HUES48 (cell line): ENCODE results near the gene UBE3A.
"Not testable (repeated sequence)": the region's sequence is repeated elsewhere in the genome, so short reads cannot be mapped to it uniquely, and the experiment has no call there.

ENCODE experiments used
- H3K27ac ChIP-seq: one replicate; pipeline ENCODE4 v1.7.0; 2013; ENCODE audit warnings: low read depth, low read length, inconsistent platforms
- H3K27me3 ChIP-seq: 2 replicates; pipeline ENCODE4 v1.6.1; 2013; ENCODE audit warnings: mild to moderate bottlenecking, low read length; ENCODE audit not compliant: control insufficient read depth, insufficient read depth
- H3K36me3 ChIP-seq: 2 replicates; pipeline ENCODE4 v1.6.1; 2013; ENCODE audit warnings: low read length; ENCODE audit not compliant: control insufficient read depth, insufficient read depth
- H3K4me1 ChIP-seq: 2 replicates; pipeline ENCODE4 v1.6.1; 2013; ENCODE audit warnings: mild to moderate bottlenecking, low read length; ENCODE audit not compliant: control insufficient read depth, insufficient read depth
- H3K4me3 ChIP-seq: 2 replicates; pipeline ENCODE4 v1.5.1; 2013; ENCODE audit warnings: mild to moderate bottlenecking, low read depth, low read length
- H3K9ac ChIP-seq: 2 replicates; pipeline ENCODE4 v1.6.1; 2013; ENCODE audit warnings: mild to moderate bottlenecking, low read depth, low read length, moderate library complexity
- H3K9me3 ChIP-seq: 2 replicates; pipeline ENCODE4 v1.6.1; 2013; ENCODE audit warnings: low read length; ENCODE audit not compliant: control insufficient read depth, insufficient read depth

UBE3A gene

DNA sequence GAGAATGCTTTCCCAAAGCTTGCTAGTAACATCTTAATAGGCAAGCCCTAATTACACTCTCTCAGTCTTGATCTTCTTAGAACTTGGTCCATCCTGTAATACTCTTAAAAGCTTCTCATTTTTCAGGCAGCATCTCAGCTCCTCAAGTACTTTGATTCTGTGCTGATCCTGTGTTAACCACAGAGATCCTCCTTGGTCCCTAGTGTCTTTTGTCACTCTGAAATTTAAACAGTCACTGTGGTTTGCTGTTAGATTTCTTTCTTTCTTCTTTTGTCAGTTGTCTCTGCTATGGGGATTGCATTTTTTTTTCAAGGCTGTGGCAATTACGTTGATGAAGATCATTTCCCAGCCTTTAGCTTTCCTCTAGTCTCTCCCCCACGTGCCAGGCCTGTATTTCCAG lies 26.0 kb upstream of the UBE3A start:
- Histone ChIP-seq H3K36me3 (no peaks in the 10 kb centered on the region), H3K4me1 (no peaks in the 10 kb centered on the region), H3K9me3 (no peaks in the 10 kb centered on the region), H3K4me3 (no peak overlapping the region), H3K27me3 (no peaks in the 10 kb centered on the region), H3K9ac (no peak overlapping the region), H3K27ac (no peak overlapping the region)

DNA sequence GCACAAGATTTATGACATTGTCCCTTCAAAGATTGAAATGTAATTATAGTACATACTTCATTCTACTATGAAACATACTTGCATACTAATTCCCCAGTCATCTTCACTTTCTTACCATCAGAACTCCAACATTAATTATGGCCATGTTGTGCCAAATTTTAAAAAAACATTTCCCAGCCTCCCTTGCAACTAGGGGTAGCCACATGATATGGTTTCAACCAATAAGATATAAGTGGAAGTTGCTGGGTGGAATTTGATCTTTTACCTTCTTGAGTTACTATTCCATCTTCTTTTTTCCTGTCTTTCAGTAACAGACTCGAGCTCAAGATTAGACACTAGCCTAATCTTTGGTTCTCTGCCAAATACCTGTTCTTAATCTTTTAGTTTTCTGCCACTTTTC lies 25.6 kb upstream of the UBE3A start:
- H3K27ac ChIP-seq: no peak overlapping the region
- H3K4me3 ChIP-seq: no peak overlapping the region
- no peak overlapping the region for H3K9ac ChIP-seq
- no peaks in the 10 kb centered on the region for H3K36me3 ChIP-seq
- no peaks in the 10 kb centered on the region for H3K27me3 ChIP-seq
- no peaks in the 10 kb centered on the region for H3K9me3 ChIP-seq
- no peaks in the 10 kb centered on the region for H3K4me1 ChIP-seq

DNA sequence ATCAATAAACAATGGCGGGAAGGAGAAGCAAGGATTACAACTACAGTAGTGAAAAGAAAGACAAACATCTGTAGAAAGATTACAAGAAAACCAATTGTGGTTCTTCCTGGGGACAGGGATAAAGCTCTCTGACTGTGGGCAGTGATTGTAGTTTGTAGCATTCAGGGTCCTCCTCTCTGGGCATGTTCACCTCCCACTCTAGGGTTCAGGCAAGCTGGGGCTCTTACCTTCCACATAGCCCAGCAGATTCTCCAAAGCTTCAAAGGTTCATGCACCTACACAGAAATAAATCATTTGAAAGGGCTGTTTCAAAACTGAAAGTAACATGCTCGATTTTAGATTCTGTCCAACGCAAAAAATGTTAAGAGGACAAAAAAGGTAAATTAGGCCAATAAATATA lies 17.4 kb upstream of the UBE3A start:
- Histone ChIP-seq H3K27me3 (no peaks in the 10 kb centered on the region), H3K9ac (no peak overlapping the region), H3K4me1 (no peaks in the 10 kb centered on the region), H3K9me3 (peaks cover 12% of the 10 kb centered on the region; the same call in 1 of the 2 replicates), H3K36me3 (no peaks in the 10 kb centered on the region), H3K27ac (no peak overlapping the region), H3K4me3 (no peak overlapping the region)

DNA sequence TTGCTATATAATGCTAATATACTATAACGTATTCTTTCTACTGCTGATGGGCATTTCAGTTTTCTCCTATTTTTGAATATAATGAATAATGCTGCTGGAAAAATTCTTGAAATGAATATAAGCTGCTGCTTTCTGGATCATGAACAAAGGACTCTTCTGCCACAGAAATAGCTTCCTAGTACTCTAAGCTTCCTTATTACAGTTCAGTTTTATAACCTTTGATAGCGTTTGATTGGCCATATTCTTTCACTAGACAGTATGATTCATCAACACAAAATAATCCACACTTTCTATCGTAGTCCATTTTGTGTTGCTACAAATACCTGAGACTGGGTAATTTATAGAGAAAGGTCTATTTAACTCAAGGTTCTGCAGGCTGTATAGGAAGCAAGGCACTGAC lies 16.4 kb upstream of the UBE3A start:
- Histone ChIP-seq H3K9ac (no peak overlapping the region), H3K27me3 (no peaks in the 10 kb centered on the region), H3K36me3 (no peaks in the 10 kb centered on the region), H3K4me3 (no peak overlapping the region), H3K27ac (no peak overlapping the region), H3K4me1 (no peaks in the 10 kb centered on the region), H3K9me3 (peaks cover 17% of the 10 kb centered on the region; the same call in 1 of the 2 replicates)

DNA sequence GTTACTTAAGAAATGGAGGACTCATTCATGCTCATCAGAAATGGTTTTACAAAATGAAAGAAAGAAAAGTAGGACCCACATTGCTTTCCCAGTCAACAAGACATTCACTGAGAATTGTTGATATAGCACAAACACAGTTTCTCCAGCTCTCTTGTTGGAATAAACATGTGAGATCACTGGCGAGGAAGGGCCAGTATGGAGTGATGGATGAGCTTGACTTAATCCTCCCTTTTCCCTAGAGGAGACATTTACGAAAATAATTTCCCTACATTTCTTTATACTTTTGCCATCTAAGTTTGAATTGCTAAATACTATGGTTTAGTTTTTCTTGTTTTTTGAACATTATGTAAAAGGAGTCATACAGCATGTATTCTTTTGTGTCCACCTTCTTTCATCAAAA lies 15.9 kb upstream of the UBE3A start:
- H3K36me3 ChIP-seq: no peaks in the 10 kb centered on the region
- no peaks in the 10 kb centered on the region for H3K27me3 ChIP-seq

DNA sequence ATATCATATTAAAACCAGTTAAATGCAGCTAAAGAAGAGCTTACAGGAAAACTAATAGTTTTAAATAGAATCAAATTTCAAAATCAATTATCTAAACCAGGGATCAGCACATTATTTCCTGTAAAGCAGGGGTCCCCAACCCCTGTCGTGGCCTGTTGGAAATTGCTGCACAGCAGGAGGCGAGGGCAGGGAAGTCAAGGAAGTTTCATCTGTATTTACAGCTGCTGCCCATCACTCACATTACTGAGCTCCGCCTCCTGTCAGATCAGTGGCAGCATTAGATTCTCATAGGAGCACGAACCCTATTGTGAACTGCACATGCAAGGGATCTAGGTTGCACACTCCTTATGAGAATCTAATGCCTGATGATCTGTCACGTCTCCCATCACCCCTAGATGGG lies 14.4 kb upstream of the UBE3A start:
- H3K4me3 ChIP-seq, H3K36me3 ChIP-seq, H3K27ac ChIP-seq, H3K4me1 ChIP-seq, H3K27me3 ChIP-seq, H3K9ac ChIP-seq: not testable (repeated sequence)
- peaks cover 17% of the 10 kb centered on the region; the same call in 1 of the 2 replicates for H3K9me3 ChIP-seq

More for the DNA sequence above, 15.9 kb upstream of the UBE3A start:
- H3K4me3 ChIP-seq: no peak overlapping the region
- no peaks in the 10 kb centered on the region for H3K4me1 ChIP-seq
- H3K9me3 ChIP-seq: peaks cover 17% of the 10 kb centered on the region; the same call in 1 of the 2 replicates
- H3K27ac ChIP-seq: no peak overlapping the region
- no peak overlapping the region for H3K9ac ChIP-seq

DNA sequence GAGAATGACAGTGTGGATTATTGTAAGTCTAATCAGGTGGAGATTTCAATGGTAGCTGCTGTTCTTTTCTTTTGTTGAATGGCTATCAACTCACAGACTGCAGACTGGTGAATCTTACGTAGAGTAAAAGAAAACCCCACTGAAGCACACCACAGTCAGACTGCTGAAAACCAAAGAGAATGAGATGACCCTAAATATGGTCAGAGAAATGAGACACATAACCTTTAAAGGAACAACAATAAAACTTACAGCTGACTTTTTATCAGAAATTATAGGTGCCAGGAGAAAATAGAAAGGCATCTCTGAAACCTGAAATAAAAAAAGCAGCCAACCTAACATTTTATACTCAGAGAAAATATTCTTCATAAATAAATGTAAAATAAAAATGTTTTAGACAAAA lies 12.7 kb upstream of the UBE3A start:
- Histone ChIP-seq H3K9ac (no peak overlapping the region), H3K4me3 (no peak overlapping the region), H3K4me1 (no peaks in the 10 kb centered on the region), H3K9me3 (peaks cover 17% of the 10 kb centered on the region; the same call in 1 of the 2 replicates), H3K27me3 (no peaks in the 10 kb centered on the region), H3K27ac (no peak overlapping the region), H3K36me3 (no peaks in the 10 kb centered on the region)

DNA sequence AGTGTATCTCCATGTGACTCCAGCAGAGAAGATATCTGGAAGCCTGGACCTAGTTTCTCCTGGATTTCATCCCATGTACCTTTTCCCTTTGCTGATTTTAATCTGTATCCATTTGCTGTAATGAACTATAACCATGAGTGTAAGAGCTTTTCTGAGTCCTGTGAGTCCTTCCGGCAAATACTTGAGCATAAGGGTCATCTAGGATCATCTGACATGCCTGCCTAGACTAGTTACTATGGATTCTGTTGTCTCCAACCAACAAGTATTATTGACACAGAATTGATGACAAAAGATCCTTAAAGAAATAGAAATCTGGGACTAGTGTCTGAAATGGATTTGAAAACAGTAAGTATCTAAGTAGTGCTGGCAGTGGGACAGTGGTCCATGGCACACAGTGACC lies 11.3 kb upstream of the UBE3A start:
- Histone ChIP-seq H3K4me1 (no peaks in the 10 kb centered on the region), H3K4me3 (no peak overlapping the region), H3K27me3 (no peaks in the 10 kb centered on the region), H3K9me3 (peaks cover 17% of the 10 kb centered on the region; the same call in 1 of the 2 replicates), H3K9ac (no peak overlapping the region), H3K36me3 (no peaks in the 10 kb centered on the region), H3K27ac (no peak overlapping the region)

DNA sequence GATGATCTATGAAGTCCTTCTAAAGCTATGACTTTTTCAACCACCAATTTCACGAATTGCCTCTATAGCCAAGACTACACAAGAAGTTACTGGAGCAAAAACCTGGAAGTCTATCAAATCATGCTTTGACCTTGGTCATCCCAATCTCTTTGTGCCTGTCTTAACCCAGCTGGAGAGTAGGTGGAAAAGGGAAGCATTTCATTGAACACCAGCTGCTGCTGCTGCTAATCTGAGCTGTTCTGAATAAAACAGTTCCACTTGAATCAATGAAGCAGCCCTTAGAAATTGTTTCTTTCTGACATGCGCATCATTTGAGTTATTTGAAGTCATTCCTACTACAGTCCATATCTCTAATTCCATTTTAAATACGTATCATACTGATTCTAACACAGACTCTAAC lies 7.3 kb upstream of the UBE3A start:
- Histone ChIP-seq H3K27ac (no peak overlapping the region), H3K4me1 (no peaks in the 10 kb centered on the region)

DNA sequence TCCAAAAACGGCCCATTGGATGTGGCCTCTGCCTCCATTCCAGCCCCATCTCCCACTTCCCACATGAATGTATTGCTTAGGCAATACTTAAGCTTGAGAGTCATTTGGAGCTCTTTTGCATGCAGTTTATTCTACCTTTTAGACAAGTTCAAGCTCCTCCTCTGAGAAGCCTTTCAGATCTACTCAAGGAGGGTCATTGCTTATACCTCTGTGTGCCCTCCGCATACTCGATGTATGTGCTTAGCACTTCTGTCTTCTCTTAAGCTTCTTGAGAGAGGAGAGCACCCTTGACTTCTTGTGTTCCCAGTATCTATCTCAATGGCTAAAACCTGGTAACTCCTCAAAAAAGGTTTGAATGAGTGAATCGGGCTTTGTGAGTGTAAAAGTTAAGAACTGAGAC lies 6.6 kb upstream of the UBE3A start:
- H3K9ac ChIP-seq: no peak overlapping the region
- no peaks in the 10 kb centered on the region for H3K9me3 ChIP-seq
- no peaks in the 10 kb centered on the region for H3K4me1 ChIP-seq
- no peak overlapping the region for H3K27ac ChIP-seq
- H3K36me3 ChIP-seq: no peaks in the 10 kb centered on the region
- no peak overlapping the region for H3K4me3 ChIP-seq
- H3K27me3 ChIP-seq: no peaks in the 10 kb centered on the region

More for the DNA sequence above, 7.3 kb upstream of the UBE3A start:
- Histone ChIP-seq H3K4me3 (no peak overlapping the region), H3K9me3 (peaks cover 4% of the 10 kb centered on the region; the same call in 1 of the 2 replicates), H3K36me3 (no peaks in the 10 kb centered on the region), H3K9ac (no peak overlapping the region), H3K27me3 (no peaks in the 10 kb centered on the region)

DNA sequence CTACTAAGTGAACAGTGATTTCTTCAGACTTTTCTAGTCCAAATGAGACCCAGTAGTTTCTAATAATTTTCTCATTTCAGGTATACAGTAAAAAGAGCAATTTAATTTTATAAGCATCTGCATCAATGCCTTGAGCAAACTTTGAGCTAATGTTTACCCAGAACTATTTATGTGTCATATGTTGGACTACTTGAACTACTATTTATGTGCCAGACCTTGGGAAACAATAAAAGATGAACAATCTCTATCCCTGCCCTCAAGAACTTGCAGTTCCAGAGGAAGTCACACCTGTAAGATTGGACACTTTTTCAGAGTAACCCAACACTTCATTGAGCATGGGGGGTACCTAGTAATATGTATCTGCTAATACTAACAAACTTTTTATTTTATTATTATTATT lies 2.3 kb upstream of the UBE3A start:
- H3K9ac ChIP-seq: no peak overlapping the region
- no peak overlapping the region for H3K4me3 ChIP-seq
- no peak overlapping the region for H3K27ac ChIP-seq
- no peaks in the 10 kb centered on the region for H3K27me3 ChIP-seq
- H3K9me3 ChIP-seq: no peaks in the 10 kb centered on the region
- no peaks in the 10 kb centered on the region for H3K36me3 ChIP-seq
- peaks cover 17% of the 10 kb centered on the region for H3K4me1 ChIP-seq

DNA sequence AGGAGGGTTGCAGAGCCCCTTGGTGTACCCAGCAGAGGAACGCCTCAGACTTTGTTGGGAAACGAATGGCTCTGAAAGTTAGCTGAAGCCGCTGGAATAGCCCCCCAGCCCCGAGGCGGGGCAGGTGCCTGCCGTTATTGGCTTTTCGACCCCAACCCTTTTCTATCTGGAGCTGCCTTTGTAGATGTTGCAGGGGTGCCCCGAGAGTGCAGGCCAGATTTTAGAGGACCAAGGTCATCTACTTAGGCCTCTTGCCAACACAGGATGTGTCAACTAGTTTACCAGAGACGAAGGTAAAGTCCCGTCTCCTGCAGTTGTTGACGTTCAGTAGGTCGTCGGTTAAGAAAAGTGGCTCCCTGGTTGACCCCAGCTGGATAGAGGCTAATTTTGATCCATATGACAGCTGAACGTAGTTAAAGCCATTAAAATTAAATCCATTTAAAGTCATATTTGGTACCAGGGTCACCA lies 579 bp upstream of the UBE3A start:
- H3K9ac ChIP-seq: peak overlapping the region; percentile 81
- no peaks in the 10 kb centered on the region for H3K27me3 ChIP-seq
- no peaks in the 10 kb centered on the region for H3K36me3 ChIP-seq
- H3K27ac ChIP-seq: peak overlapping the region; percentile 99
- peak overlapping the region; percentile 97 for H3K4me3 ChIP-seq
- peaks cover 17% of the 10 kb centered on the region for H3K4me1 ChIP-seq
- H3K9me3 ChIP-seq: no peaks in the 10 kb centered on the region
